Smooth muscle cell (in vitro differentiated cells): ENCODE measurements around the gene SMOC1. TPM values are rescaled to one million over a fixed set of nuclear protein-coding genes. Genes with fewer than 3 reads are reported as not detected.
A peak's percentile ranks its signal among the peaks of the same experiment; 100 is the strongest.

Source experiments
- DNase-seq: peaks from one replicate; lab custom pipeline; 2025; ENCODE audit not compliant: unreplicated experiment; lab: John Stamatoyannopoulos, UW
- H2AFZ ChIP-seq: fragments of 200-600 bp; sonication (generic); 2 replicates; pipeline ENCODE4 v1.6.0; 2016; ENCODE audit warnings: antibody characterized with exemption, low read depth, mild to moderate bottlenecking
- H3F3A ChIP-seq: fragments of 200-600 bp; sonication (generic); 2 replicates; pipeline ENCODE4 v1.6.0; 2017; ENCODE audit warnings: antibody characterized with exemption, low read depth
- H3K27ac ChIP-seq: fragments of 200-600 bp; sonication (generic); 2 replicates; pipeline ENCODE4 v1.5.1; 2016; ENCODE audit warnings: low read depth, mild to moderate bottlenecking
- H3K27me3 ChIP-seq: fragments of 200-600 bp; sonication (generic); 2 replicates; pipeline ENCODE4 v1.6.1; 2016; ENCODE audit warnings: low read depth, mild to moderate bottlenecking
- H3K36me3 ChIP-seq: fragments of 200-600 bp; sonication (generic); 2 replicates; pipeline ENCODE4 v1.5.1; 2016; ENCODE audit warnings: low read depth
- H3K4me1 ChIP-seq: fragments of 200-600 bp; sonication (generic); 2 replicates; pipeline ENCODE4 v1.5.1; 2016; ENCODE audit warnings: low read depth
- H3K4me2 ChIP-seq: fragments of 200-600 bp; sonication (generic); 2 replicates; pipeline ENCODE4 v1.6.0; 2016; ENCODE audit warnings: mild to moderate bottlenecking
- H3K4me3 ChIP-seq: fragments of 200-600 bp; sonication (generic); 2 replicates; pipeline ENCODE4 v1.5.1; 2016; ENCODE audit warnings: mild to moderate bottlenecking
- H3K79me2 ChIP-seq: fragments of 200-600 bp; sonication (generic); 2 replicates; pipeline ENCODE4 v1.6.0; 2016; ENCODE audit warnings: low read depth, mild to moderate bottlenecking
- H3K9ac ChIP-seq: fragments of 200-600 bp; sonication (generic); 2 replicates; pipeline ENCODE4 v1.6.0; 2016; ENCODE audit warnings: low read depth
- H3K9me3 ChIP-seq: fragments of 200-600 bp; sonication (generic); replicated peaks from 2 replicates; pipeline ENCODE4 v1.5.1; 2016; ENCODE audit warnings: low read depth
- H4K20me1 ChIP-seq: fragments of 200-600 bp; sonication (generic); 2 replicates; pipeline ENCODE4 v1.6.0; 2016; ENCODE audit warnings: low read depth
- WGBS: methylation state at CpG from one replicate; pipeline ENCODE4 v1.1.7; 2016; ENCODE audit warnings: low lambda C conversion rate; 5-methylcytosine and 5-hydroxymethylcytosine counted together
- polyA plus RNA-seq: library from polyadenylated mRNA; unstranded; fragments of >200 nt; fragmentation: Nextera tagmentation; extraction: Ambion mirVana; gene quantifications from 2 replicates; pipeline ENCODE4 v1.2.1, GENCODE V29; 2016
- total RNA-seq: library from RNA; depleted of rRNA; stranded (reverse); fragments of >200 nt; gene quantifications from 2 replicates; pipeline ENCODE4 v1.2.3, GENCODE V29; 2014
- TF ChIP-seq, protein P1 (sequence below): fragments of 200-600 bp; sonication (generic); IDR thresholded peaks from 2 replicates; pipeline ENCODE4 v1.5.1; 2017; ENCODE audit warnings: borderline replicate concordance, mild to moderate bottlenecking, antibody characterized with exemption; ENCODE audit not compliant: insufficient read depth, poor library complexity, severe bottlenecking

The SMOC1 gene
- total and polyA plus RNA-seq, 2 experiments from 2014 or later: 1.6 to 6.3 TPM

- Histone ChIP-seq H3K9me3 (no peaks in the 10 kb centered on the region), H3F3A (no peaks in the 10 kb centered on the region), H4K20me1 (no peaks in the 10 kb centered on the region), H3K4me2 (no peak overlapping the region), H3K4me1 (peaks cover 2% of the 10 kb centered on the region), H3K9ac (no peak overlapping the region), H3K4me3 (no peak overlapping the region), H3K27me3 (no peaks in the 10 kb centered on the region), H3K79me2 (no peaks in the 10 kb centered on the region), H3K36me3 (no peaks in the 10 kb centered on the region), H2AFZ (no peak overlapping the region), H3K27ac (no peak overlapping the region)
- 51% methylated on average over 3 of the region's 3 CpGs for WGBS
- TF ChIP-seq, protein P1, sequence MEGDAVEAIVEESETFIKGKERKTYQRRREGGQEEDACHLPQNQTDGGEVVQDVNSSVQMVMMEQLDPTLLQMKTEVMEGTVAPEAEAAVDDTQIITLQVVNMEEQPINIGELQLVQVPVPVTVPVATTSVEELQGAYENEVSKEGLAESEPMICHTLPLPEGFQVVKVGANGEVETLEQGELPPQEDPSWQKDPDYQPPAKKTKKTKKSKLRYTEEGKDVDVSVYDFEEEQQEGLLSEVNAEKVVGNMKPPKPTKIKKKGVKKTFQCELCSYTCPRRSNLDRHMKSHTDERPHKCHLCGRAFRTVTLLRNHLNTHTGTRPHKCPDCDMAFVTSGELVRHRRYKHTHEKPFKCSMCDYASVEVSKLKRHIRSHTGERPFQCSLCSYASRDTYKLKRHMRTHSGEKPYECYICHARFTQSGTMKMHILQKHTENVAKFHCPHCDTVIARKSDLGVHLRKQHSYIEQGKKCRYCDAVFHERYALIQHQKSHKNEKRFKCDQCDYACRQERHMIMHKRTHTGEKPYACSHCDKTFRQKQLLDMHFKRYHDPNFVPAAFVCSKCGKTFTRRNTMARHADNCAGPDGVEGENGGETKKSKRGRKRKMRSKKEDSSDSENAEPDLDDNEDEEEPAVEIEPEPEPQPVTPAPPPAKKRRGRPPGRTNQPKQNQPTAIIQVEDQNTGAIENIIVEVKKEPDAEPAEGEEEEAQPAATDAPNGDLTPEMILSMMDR: no peak
- DNase-seq: no peak
Observed at GRCh38 chr14:69906201-69906600, 27.0 kb downstream of the SMOC1 start.

DNA sequence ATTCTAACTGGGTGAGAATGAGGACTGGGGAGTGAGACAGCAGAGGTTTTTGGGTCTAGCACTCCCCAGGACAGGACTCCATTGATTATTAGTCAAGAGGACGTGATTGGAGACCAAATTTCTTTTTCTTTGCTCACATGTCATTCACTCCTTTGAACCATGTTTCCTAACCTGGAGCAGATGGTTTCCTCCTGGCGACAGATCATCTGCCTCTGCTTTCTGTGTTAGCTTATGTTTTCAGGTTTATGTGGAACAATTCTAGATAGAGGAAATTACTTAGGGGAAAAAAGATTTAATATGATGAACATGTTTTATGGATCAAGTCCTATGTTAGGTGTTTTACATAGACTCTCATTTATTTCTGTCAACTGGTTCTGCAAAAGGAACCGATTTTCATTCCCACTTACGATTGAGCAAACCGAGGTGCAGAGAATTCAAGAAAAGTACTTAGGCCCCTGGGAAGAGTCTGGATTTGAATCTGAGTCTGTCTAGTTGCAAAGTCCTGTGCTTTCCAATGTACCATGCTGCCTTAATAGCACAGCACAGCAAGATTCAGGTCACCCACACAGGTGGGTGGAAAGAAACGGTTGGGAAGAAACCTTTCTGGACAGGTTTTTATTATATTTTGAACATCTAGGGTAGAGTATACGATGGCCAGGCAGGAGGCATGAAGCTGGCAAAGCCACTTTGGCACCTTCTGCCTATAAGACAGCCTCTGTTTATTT, 30.8 kb downstream of the SMOC1 start:
- DNase-seq: no peak
- Histone ChIP-seq H3K27ac (no peak overlapping the region), H3K4me2 (no peak overlapping the region), H3K36me3 (no peaks in the 10 kb centered on the region), H4K20me1 (no peaks in the 10 kb centered on the region), H2AFZ (no peak overlapping the region), H3K27me3 (no peaks in the 10 kb centered on the region), H3K9ac (no peak overlapping the region), H3K4me3 (no peak overlapping the region), H3K4me1 (peaks cover 10% of the 10 kb centered on the region), H3K9me3 (no peaks in the 10 kb centered on the region), H3F3A (peaks cover 15% of the 10 kb centered on the region), H3K79me2 (no peaks in the 10 kb centered on the region)
- 85% methylated on average over 7 of the region's 7 CpGs for WGBS
- TF ChIP-seq, protein P1: no peak

GRCh38 chr14:69910871-69911270, 31.7 kb downstream of the SMOC1 start:
- Histone ChIP-seq H3K36me3 (no peaks in the 10 kb centered on the region), H4K20me1 (no peaks in the 10 kb centered on the region), H3K79me2 (no peaks in the 10 kb centered on the region), H3K4me3 (no peak overlapping the region), H3K4me1 (peaks cover 10% of the 10 kb centered on the region), H2AFZ (no peak overlapping the region), H3K27me3 (no peaks in the 10 kb centered on the region), H3K4me2 (no peak overlapping the region), H3K9ac (no peak overlapping the region), H3K9me3 (no peaks in the 10 kb centered on the region), H3F3A (peaks cover 15% of the 10 kb centered on the region), H3K27ac (no peak overlapping the region)
- WGBS: 56% methylated on average over 3 of the region's 3 CpGs
- TF ChIP-seq, protein P1: no peak
- no peak for DNase-seq

- WGBS: 63% methylated on average over 1 of the region's 1 CpG
- no peaks in the 10 kb centered on the region for H4K20me1 ChIP-seq
Observed at GRCh38 chr14:69913686-69914085, 34.5 kb downstream of the SMOC1 start.

More at GRCh38 chr14:69913686-69914085, 34.5 kb downstream of the SMOC1 start:
- Histone ChIP-seq H3K79me2 (no peaks in the 10 kb centered on the region), H3K4me3 (no peak overlapping the region), H3K9ac (no peak overlapping the region), H3K4me1 (peaks cover 8% of the 10 kb centered on the region), H3K27me3 (no peaks in the 10 kb centered on the region), H3K9me3 (no peaks in the 10 kb centered on the region), H3K27ac (peak overlapping the region; percentile 28), H3K4me2 (no peak overlapping the region), H3K36me3 (no peaks in the 10 kb centered on the region), H2AFZ (no peak overlapping the region), H3F3A (peaks cover 15% of the 10 kb centered on the region)
- TF ChIP-seq, protein P1: no peak
- no peak for DNase-seq
